ENCODE measurements around the gene CLCN7. TPM values are rescaled to one million over a fixed set of nuclear protein-coding genes. Genes with fewer than 3 reads are reported as not detected.

CLCN7 gene
- polyA plus RNA-seq, 3 donors from 2014 or later, result 19.8 to 44.8 (median 21.5) TPM

DNA sequence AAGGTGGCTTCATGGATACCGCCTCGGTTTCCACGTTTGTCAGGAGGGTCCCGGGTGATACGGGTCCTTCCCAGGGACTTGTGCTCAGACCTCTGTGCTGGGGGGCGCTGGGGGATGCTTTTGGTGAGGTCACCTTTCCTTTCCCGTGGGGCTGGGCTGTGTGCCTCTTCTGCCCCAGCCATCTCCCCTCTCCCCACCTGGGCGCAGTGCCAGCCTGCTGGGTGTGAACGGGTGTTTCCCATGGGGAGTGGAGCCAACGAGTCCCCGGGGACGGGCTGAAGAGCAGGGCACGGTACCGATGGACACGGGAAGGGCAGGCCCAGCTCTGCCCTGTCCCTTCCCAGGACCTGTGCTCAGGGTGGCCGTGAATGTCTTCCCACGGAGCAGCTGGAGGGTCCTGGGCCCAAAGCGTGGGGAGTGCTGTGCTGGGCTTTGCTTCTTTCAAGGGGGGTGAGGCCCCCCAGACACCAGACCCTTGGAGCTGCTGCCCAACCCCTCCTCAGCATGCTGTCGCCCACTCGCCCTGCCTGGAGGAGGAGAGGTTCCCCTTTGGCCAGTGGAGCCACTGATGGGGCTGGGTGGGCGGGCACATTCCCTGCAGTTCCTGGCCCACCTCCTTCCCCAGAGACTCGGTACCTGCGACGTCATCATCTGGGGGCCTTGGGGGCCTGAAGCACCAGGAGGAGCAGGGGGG is 33.8 kb upstream of the CLCN7 start:
- DNase-seq, result no peak
- Mint-ChIP-seq H3K4me3 (no peak overlapping the region), H3K36me3 (peaks cover 0 to 7% (median under 1%) of the 10 kb centered on the region in 3 donors), H3K9me3 (peaks cover 0 to 2% (median 0%) of the 10 kb centered on the region in 6 donors), H3K4me1 (no peaks in the 10 kb centered on the region), H3K27me3 (ENCODE audit: low read depth in 3 of 3) (peaks cover 0 to 3% (median 2%) of the 10 kb centered on the region in 3 donors), H3K27ac (no peak overlapping the region)

DNA sequence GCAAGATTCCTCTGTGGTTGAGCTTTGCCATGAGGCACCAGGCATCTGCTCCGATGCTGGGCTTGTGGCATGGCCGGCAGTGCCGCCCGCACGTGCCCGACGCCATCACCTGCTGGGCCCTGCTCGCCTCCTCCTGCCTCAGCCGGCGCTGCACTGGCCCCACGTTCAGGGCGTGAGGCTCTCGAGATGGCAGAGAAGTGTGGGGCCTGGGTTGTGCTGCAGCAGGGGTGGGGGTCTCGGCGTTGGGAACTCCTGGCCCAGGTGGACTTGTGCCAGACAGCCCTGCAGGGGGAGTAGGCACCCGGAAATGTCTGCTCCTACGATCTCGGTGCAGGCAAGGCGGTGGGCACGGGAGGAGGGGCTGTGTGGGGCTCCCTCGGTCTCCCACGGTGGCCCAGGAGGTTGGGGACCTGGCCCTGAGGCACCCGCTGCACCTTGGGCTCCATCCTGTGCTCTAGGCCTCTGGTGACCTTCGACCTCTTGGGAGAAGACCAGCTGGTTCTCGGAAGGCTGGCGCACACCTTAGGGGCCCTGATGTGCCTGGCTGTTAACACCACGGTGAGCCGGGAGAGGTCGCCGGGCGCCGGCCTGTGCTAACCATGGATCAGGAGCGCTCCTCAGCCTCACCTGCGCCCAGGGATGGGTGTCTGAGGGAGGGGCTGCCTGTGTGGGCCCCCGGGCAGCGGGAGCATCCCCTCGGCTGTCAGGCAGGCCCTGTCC is 31.8 kb upstream of the CLCN7 start:
- H3K9me3 Mint-ChIP-seq, result no peaks in the 10 kb centered on the region
- no peak for DNase-seq
- H3K36me3 Mint-ChIP-seq, result peaks cover 0 to 9% (median 4%) of the 10 kb centered on the region in 3 donors
- H3K27me3 Mint-ChIP-seq (ENCODE audit: low read depth in 3 of 3), result peaks cover 0 to 3% (median 0%) of the 10 kb centered on the region in 3 donors
- no peak overlapping the region for H3K27ac Mint-ChIP-seq
- H3K4me3 Mint-ChIP-seq, result no peak overlapping the region
- H3K4me1 Mint-ChIP-seq, result no peaks in the 10 kb centered on the region

DNA sequence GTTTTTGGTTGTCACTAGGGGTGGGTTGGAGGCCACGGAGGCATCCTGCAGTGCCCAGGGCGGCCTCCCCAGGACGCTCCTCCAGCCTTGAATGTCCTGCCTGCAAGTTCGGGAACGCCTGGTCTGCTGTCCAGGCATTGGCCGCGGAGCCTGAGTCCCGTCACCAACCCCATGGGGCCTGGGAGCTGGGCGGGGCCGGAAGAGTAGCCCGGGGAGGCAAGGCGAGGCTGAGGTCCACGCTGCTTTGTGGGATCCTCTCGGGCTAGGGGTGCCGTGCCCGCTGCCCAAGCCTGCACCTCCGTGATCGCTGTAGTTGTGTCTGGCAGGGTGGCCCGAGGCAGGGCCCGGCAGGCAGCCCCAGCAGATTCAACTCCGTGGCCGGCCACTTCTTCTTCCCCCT is 31.1 kb upstream of the CLCN7 start:
- no peak for DNase-seq
- Mint-ChIP-seq H3K9me3 (no peaks in the 10 kb centered on the region), H3K27me3 (ENCODE audit: low read depth in 3 of 3) (peaks cover 0 to 3% (median 0%) of the 10 kb centered on the region in 3 donors), H3K36me3 (peaks cover 0 to 9% (median 4%) of the 10 kb centered on the region in 3 donors), H3K4me1 (no peaks in the 10 kb centered on the region), H3K4me3 (no peak overlapping the region), H3K27ac (no peak overlapping the region)

DNA sequence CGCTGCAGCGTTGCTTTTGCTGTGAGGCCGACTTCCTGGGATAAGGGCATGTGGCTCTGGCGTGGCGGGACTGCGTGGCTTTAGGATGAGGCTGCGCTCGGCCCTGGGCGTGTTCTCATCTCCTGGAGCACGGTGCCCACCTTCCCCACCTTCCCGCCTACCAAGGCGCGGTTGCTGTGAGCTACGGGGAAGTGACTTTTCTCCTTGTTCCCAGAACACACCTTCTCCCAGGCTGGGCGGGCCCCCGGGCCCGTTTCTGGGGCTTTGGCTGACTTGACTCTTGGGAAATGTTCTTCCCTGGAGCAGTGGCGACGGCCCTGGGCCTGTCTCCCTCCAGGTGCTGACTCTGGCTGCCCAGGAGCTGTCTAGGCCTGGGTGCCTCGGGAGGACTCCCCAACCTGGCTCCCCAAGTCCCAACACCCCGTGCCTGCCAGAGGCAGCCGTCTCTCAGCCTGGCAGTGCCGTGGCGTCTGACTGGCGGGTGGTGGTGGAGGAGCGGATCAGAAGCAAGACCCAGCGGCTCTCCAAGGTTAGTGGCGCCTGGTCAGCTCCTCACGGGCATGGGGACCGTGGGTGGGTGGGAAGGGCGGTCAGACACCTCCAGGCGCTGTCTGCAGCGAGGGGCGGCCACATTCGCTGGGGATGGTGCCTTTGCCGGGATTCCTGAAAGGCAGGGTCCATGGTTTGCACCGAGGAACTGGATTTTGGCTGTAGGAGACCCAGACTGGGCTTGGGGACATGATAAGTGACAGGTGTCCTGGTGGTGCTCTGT is 30.4 kb upstream of the CLCN7 start:
- DNase-seq, result no peak
- no peak overlapping the region for H3K27ac Mint-ChIP-seq
- no peaks in the 10 kb centered on the region for H3K4me1 Mint-ChIP-seq
- H3K9me3 Mint-ChIP-seq, result no peaks in the 10 kb centered on the region
- peaks cover 0 to 3% (median 0%) of the 10 kb centered on the region in 3 donors for H3K27me3 Mint-ChIP-seq (ENCODE audit: low read depth in 3 of 3)
- H3K4me3 Mint-ChIP-seq, result no peak overlapping the region
- H3K36me3 Mint-ChIP-seq, result peaks cover 0 to 9% (median 4%) of the 10 kb centered on the region in 3 donors

DNA sequence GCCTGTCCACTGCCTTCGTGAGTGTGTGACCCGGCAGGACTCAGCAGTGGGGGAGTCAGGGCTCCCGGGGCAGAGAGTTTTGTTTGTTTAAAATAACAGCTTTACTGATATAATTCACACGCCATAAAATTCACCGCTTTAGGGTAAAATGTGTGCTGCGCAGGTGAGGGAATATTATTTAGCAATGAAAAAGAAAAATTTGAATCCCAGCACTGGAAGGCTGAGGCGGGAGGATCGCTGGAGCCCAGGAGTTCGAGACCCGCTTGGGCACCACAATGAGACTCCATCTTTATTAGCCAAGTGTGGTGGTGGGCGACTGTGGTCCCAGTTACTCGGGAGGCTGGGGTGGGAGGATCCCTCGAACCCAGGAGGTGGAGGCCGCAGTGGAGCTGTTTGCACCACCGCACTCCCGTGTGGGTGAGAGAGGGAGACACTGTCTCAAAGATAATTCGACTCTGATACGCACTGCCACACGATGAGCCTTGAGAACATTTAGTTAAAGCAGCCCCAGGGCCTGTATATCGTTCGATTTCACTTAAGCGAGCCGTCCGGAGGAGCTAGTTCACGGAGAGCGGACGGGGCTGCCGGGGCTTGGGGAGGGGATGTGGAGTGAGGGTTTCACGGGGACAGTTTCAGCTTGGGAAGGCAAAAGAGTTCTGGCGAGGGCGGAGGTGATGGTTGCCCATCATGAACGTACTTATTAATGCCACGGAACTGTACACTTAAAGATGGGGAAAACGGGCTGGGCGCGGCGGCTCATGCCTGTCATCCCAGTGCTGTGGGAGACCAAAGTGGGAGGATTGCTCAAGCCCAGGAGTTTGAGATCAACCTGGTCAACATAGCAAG is 28.5 kb upstream of the CLCN7 start:
- Mint-ChIP-seq H3K4me3 (no peak overlapping the region), H3K27me3 (ENCODE audit: low read depth in 3 of 3) (peaks cover 0 to 3% (median 0%) of the 10 kb centered on the region in 3 donors), H3K36me3 (peaks cover 0 to 9% (median 4%) of the 10 kb centered on the region in 3 donors), H3K4me1 (no peaks in the 10 kb centered on the region), H3K27ac (no peak overlapping the region), H3K9me3 (no peaks in the 10 kb centered on the region)
- no peak for DNase-seq

DNA sequence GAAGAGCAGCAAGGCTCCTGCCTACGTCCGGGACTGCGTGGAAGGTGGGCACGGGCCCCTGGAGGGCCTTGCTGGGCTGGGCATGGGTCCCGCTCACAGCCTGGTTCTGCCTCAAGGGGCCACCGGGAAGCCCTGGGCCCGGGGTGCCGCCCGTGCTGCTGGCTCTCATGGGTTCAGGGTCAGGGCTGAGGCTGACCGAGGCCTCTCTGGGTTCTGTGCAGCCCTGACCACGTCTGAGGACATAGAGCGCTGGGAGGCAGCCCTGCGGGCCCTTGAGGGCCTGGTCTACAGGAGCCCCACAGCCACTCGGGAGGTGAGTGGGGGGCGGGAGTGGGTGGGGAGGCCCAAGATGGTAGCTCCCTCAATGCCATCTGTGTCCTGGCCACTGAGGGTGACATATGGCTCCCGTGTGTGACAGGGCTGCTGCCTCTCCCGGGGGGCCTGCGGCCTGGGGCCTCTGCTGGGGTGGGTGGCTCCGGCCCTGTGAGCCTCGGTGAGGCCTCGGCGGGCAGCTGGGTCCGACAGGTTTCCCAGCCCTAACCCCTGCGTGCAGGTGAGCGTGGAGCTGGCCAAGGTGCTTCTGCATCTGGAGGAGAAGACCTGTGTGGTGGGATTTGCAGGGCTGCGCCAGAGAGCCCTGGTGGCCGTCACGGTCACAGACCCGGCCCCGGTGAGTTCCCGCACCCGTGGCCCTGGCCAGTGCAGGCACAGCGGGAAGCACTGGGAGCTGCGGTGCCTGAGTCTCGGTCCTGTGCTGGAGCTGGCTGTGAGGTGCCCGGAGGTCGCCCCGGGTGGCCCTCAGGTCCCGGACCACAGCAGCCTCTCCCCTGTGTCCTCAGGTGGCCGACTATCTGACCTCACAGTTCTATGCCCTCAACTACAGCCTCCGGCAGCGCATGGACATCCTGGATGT is 27.5 kb upstream of the CLCN7 start:
- peaks cover 0 to 9% (median 4%) of the 10 kb centered on the region in 3 donors for H3K36me3 Mint-ChIP-seq
- H3K27me3 Mint-ChIP-seq (ENCODE audit: low read depth in 3 of 3), result no peaks in the 10 kb centered on the region
- no peaks in the 10 kb centered on the region for H3K4me1 Mint-ChIP-seq
- H3K4me3 Mint-ChIP-seq, result no peak overlapping the region
- no peak overlapping the region for H3K27ac Mint-ChIP-seq
- no peaks in the 10 kb centered on the region for H3K9me3 Mint-ChIP-seq
- no peak for DNase-seq

DNA sequence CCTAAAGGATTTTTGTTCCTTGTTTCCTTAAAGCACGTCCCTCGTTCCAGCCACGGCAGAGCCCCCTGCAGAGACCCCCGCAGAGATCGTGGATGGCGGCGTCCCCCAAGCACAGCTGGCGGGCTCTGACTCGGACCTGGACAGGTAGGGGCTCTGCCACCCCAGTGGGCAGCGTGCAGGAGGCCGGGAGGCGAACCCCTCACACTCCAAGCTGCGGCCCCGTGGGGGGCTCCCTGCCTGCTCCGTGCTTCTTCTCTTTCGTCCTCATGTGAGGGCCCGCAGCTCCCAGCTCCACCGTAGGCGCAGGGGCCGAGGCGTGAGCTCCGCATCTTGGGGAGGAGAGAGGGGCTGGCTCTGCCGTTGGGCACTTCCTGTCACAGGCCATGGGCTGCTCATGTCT is 26.8 kb upstream of the CLCN7 start:
- Mint-ChIP-seq H3K27ac (no peak overlapping the region), H3K27me3 (ENCODE audit: low read depth in 3 of 3) (no peaks in the 10 kb centered on the region), H3K4me1 (no peaks in the 10 kb centered on the region), H3K9me3 (no peaks in the 10 kb centered on the region), H3K4me3 (no peak overlapping the region), H3K36me3 (peaks cover 0 to 9% (median 4%) of the 10 kb centered on the region in 3 donors)
- DNase-seq, result no peak

DNA sequence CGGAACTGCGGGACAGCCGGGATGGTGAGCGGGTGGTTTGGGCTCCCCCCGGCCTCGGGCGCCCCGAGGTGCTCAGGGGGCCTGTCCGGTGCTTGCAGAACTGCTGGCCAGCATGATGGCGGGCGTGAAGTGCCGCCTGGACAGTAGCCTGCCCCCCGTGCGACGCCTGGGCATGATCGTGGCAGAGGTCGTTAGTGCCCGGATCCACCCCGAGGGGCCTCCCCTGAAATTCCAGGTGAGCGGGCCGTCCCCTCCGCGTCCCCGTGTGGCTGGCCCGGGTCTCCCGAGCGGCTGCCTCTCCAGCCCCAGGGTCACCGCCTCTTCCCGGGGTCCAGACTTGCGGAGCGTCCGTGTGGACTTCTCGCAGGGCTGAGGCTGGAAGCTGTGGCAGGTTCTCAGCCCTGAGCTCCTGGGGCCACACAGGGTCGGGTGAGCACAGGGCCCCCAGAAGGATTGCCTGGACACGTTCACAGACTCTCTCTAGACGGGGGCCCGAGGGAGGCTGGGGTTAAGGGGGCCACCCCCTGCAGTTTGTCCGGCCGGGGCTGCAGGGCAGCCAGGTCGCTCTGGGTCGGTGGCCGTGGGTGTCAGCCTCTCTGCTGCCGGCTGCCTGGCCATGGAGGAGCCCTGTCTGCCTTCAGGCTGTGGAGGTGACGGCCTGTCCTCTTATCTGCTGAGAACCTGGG is 25.8 kb upstream of the CLCN7 start:
- Mint-ChIP-seq H3K27me3 (ENCODE audit: low read depth in 3 of 3) (no peaks in the 10 kb centered on the region), H3K27ac (no peak overlapping the region), H3K36me3 (peaks cover 0 to 9% (median 4%) of the 10 kb centered on the region in 3 donors), H3K4me3 (no peak overlapping the region), H3K4me1 (no peaks in the 10 kb centered on the region), H3K9me3 (no peaks in the 10 kb centered on the region)
- no peak for DNase-seq

DNA sequence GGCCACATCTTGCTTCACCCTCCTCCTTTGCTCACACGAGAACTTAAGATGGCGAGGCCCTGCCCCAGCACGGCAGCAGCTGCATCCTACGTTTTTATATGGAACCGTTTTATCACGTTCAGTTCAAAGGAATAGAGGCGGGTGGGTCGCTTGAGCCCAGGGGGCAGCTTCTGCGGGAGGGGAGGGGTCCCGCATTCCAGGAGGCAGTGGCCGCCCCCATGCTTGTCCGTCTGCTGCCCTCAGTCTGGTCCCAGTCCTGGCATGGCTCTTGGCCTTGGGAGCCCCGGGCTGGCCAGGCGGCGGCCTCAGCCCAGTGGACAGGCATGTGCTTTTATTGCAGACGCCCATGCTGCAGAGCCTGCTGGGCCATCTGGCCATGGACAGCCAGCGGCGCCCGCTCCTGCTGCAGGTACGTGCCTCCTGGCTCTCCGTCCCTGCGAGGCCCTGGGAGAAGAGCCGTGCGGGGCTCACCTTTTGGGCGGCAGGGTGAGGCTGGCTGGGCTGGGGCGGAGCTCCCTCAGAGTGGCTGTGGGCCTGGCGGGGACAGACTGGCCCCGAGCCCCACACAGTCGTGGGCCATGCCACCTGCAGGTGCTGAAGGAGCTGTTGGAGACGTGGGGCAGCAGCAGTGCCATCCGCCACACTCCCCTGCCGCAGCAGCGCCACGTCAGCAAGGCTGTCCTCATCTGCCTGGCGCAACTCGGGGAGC is 25.1 kb upstream of the CLCN7 start:
- Mint-ChIP-seq H3K27me3 (ENCODE audit: low read depth in 3 of 3) (no peaks in the 10 kb centered on the region), H3K4me1 (no peaks in the 10 kb centered on the region), H3K36me3 (peaks cover 0 to 9% (median 4%) of the 10 kb centered on the region in 3 donors), H3K27ac (no peak overlapping the region), H3K9me3 (no peaks in the 10 kb centered on the region), H3K4me3 (no peak overlapping the region)
- DNase-seq, result no peak

DNA sequence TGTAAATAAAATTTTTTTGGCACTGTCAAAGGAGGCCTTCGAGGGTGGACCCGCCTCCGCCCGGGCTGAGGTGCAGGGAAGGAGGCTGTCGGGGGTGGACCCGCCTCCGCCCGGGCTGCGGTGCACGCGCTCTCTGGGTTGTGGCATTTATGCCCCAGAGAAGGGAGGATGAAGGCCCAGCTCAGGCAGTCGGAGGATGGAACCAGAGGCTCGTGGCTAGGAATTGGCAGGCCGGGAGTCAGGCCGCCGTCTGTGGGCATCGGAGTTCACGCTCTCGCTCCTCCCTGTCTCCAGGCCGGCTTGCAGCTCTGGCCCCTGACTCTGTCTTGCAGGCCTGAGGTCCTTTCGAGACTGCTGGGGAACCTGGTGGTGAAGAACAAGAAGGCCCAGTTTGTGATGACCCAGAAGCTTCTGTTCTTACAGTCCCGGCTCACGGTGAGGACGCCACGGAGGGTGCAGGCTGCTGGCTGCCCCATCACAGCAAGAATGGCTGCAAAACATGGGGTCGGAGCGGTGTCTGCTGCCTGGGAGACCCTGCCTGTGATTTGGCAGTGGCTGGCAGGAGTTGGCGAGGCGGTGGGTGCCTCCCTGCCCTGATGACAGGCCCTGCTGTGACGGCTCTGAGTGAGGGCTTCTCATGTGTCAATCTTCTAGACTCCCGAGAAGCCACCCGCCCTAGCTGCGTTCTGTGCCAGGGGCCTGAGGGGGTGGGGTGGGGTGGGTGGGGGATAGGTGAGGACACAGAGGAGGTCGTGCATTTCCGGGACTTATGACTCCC is 24.3 kb upstream of the CLCN7 start:
- Mint-ChIP-seq H3K27me3 (ENCODE audit: low read depth in 3 of 3) (no peaks in the 10 kb centered on the region), H3K36me3 (peaks cover 0 to 9% (median 4%) of the 10 kb centered on the region in 3 donors), H3K9me3 (no peaks in the 10 kb centered on the region), H3K4me3 (no peak overlapping the region), H3K27ac (no peak overlapping the region), H3K4me1 (peaks cover 0 to 1% of the 10 kb centered on the region in 2 donors)
- no peak for DNase-seq

DNA sequence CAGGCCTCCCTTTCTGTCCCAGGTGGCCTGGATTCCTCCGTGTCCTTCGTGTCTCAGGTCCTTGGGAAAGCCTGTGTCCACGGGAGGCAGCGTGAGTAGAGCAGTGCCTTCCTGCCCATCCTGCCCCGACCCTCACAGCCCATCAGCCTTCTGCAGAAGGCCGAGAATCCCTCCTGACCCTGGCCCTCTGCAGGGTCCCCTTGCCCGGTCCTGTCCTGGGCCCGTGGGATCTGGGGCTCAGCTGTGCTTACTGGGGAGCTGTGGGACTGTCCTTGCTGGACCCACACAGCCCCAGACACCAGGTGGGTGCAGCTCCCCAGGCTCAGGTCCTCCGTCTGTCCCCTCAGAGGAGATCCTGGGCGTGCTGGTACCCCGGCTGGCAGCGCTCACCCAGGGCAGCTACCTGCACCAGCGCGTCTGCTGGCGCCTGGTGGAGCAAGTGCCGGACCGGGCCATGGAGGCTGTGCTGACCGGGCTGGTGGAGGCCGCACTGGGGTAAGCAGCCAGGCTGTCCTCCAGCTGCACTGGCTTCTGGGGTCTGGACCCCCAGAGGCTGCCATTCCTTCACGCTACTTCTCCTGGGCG is 22.3 kb upstream of the CLCN7 start:
- Mint-ChIP-seq H3K4me3 (peak overlapping the region in 2 of 5 donors; percentile 18 to 36), H3K9me3 (no peaks in the 10 kb centered on the region), H3K4me1 (peaks cover 8 to 11% of the 10 kb centered on the region in 2 donors), H3K27ac (no peak overlapping the region), H3K36me3 (no peaks in the 10 kb centered on the region), H3K27me3 (ENCODE audit: low read depth in 3 of 3) (peaks cover 2 to 5% (median 3%) of the 10 kb centered on the region in 3 donors)
- no peak for DNase-seq
